ENCODE data around the gene RBM20. TPM values are rescaled to one million over a fixed set of nuclear protein-coding genes. Genes with fewer than 3 reads are reported as not detected.

RBM20 gene
- polyA plus RNA-seq, 3 donors: not detected

DNA sequence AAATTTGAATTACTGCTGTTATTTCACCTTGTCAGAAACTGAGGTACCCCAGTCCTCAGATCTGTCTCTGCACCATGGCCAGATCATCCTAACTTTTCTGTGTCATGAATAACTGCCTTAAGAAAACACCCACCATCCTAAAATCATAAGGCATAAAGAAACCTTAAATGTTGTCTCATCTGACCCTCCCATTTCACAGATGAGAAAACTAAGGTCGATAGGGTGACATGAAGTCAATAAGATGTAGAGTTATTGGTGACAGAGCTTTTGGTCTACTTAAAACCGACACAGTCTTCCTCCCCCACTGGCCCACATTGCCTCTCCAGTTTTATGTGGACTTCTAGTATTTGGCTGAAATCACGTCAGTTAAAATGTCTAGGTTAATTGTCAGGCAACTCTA is 126.1 kb downstream of the RBM20 start:
- no peaks in the 10 kb centered on the region for H3K4me1 Mint-ChIP-seq
- no peak overlapping the region for H2AFZ ChIP-seq (ENCODE audit: insufficient read depth, low read depth, low read length, poor library complexity, severe bottlenecking)
- intact Hi-C loops (cut with micrococcal nuclease): no loop called here

DNA sequence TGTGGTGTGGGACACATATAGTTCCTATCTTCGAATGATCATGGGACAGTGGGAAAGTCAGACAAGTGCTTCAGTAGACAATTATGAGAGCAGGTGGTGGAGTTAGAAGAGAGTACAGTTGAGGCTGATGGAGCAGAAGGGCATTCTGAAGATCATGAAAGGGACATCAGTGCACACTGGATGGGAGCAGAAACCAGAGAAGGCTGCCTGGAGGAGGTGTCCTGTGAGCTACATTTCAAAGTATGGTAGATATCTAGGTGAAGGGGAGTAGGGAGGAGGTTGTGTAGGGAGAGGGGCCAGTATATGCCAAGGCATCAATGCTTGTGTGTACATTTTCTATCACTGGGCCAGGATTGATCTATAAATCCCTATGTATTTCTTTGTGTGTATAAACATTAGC is 127.3 kb downstream of the RBM20 start:
- Histone ChIP-seq H3K4me1 (ENCODE audit: control insufficient read depth in 1 of 2, insufficient read depth in 2 of 2, low read length in 2 of 2) (no peaks in the 10 kb centered on the region), H3K27ac (ENCODE audit: low read depth in 1 of 2, low read length in 2 of 2) (no peak overlapping the region), H4K20me1 (ENCODE audit: insufficient read depth, low read length) (no peaks in the 10 kb centered on the region), H3K27me3 (ENCODE audit: control insufficient read depth in 2 of 2, insufficient read depth in 2 of 2, low read length in 2 of 2) (no peaks in the 10 kb centered on the region), H3K9me3 (replicated peaks in 1 of 2; ENCODE audit: control insufficient read depth in 1 of 2, insufficient read depth in 1 of 2, low read length in 2 of 2) (no peaks in the 10 kb centered on the region), H3K9ac (ENCODE audit: insufficient read depth, low read length, poor library complexity, severe bottlenecking) (no peak overlapping the region), H3K4me2 (replicated peaks; ENCODE audit: extremely low read depth, low read length, poor library complexity, severe bottlenecking) (no peak overlapping the region), H2AFZ (ENCODE audit: insufficient read depth, low read depth, low read length, poor library complexity, severe bottlenecking) (no peak overlapping the region), H3K36me3 (replicated peaks in 1 of 2; ENCODE audit: control insufficient read depth in 1 of 2, insufficient read depth in 2 of 2, low read length in 2 of 2) (no peaks in the 10 kb centered on the region), H3K79me2 (ENCODE audit: insufficient read depth, low read length) (no peaks in the 10 kb centered on the region), H3K4me3 (replicated peaks in 1 of 3; ENCODE audit: low read depth in 2 of 3, low read length in 3 of 3) (no peak overlapping the region)
- H3K4me3 Mint-ChIP-seq: no peak overlapping the region
- H3K27me3 Mint-ChIP-seq (ENCODE audit: low read depth in 3 of 3): peaks cover 2 to 7% (median 3%) of the 10 kb centered on the region in 3 donors
- DNase-seq: no peak
- H3K4me1 Mint-ChIP-seq: no peaks in the 10 kb centered on the region
- peaks cover 0 to 2% (median 0%) of the 10 kb centered on the region in 7 donors for H3K9me3 Mint-ChIP-seq
- intact Hi-C loops (cut with micrococcal nuclease): no loop called here
- no peaks in the 10 kb centered on the region for H3K36me3 Mint-ChIP-seq
- 100% methylated on average over 1 of the region's 1 CpG for WGBS (ENCODE audit: insufficient coverage)
- TF ChIP-seq CTCF (IDR thresholded peaks at IDR 0.05): no peak
- no peak overlapping the region for H3K27ac Mint-ChIP-seq

More for the DNA sequence above, 126.1 kb downstream of the RBM20 start:
- Histone ChIP-seq H3K4me1 (ENCODE audit: control insufficient read depth in 1 of 2, insufficient read depth in 2 of 2, low read length in 2 of 2) (no peaks in the 10 kb centered on the region), H3K36me3 (replicated peaks in 1 of 2; ENCODE audit: control insufficient read depth in 1 of 2, insufficient read depth in 2 of 2, low read length in 2 of 2) (no peaks in the 10 kb centered on the region), H3K27ac (ENCODE audit: low read depth in 1 of 2, low read length in 2 of 2) (no peak overlapping the region), H3K9ac (ENCODE audit: insufficient read depth, low read length, poor library complexity, severe bottlenecking) (no peak overlapping the region), H3K4me2 (replicated peaks; ENCODE audit: extremely low read depth, low read length, poor library complexity, severe bottlenecking) (no peak overlapping the region), H3K9me3 (replicated peaks in 1 of 2; ENCODE audit: control insufficient read depth in 1 of 2, insufficient read depth in 1 of 2, low read length in 2 of 2) (no peaks in the 10 kb centered on the region), H4K20me1 (ENCODE audit: insufficient read depth, low read length) (no peaks in the 10 kb centered on the region), H3K79me2 (ENCODE audit: insufficient read depth, low read length) (no peaks in the 10 kb centered on the region), H3K27me3 (ENCODE audit: control insufficient read depth in 2 of 2, insufficient read depth in 2 of 2, low read length in 2 of 2) (no peaks in the 10 kb centered on the region), H3K4me3 (replicated peaks in 1 of 3; ENCODE audit: low read depth in 2 of 3, low read length in 3 of 3) (no peak overlapping the region)
- Mint-ChIP-seq H3K36me3 (no peaks in the 10 kb centered on the region), H3K27ac (no peak overlapping the region), H3K9me3 (peaks cover 0 to 2% (median 0%) of the 10 kb centered on the region in 7 donors), H3K27me3 (ENCODE audit: low read depth in 3 of 3) (peaks cover 0 to 3% (median 1%) of the 10 kb centered on the region in 3 donors), H3K4me3 (no peak overlapping the region)
- no peak for TF ChIP-seq CTCF (IDR thresholded peaks at IDR 0.05)
- no CpG with 5 or more reads among the region's 3 CpGs for WGBS (ENCODE audit: insufficient coverage)
- DNase-seq: no peak

Measured in CD14-positive monocyte (primary cell).